Measurements from ENCODE around the gene SSBP4. TPM values are rescaled to one million over a fixed set of nuclear protein-coding genes. Genes with fewer than 3 reads are reported as not detected.

SSBP4 gene
- total RNA-seq, 6 donors from 2014 or later: 52.0 to 157 (median 84.1) TPM

DNA sequence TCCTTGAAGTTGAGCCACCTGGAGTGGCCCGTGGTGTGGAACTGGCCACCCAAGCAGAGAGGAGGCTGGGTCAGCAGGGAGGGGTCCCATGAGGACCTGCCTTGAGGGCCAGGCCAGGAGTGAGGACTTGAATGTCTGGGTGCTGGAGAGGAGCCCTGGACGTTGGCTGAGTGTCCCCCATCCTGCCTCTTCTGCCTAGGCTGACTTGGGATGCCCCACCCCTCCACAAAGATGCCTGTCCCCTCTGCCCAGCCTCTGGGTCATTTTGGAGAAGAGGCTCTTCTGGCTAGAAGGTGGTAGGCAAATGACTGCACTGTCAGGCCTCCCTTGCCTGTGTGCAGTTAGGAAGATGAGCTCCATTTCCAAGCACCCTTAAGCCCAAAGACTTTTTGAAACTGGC is 1.7 kb downstream of the SSBP4 start:
- H3K9me3 ChIP-seq: no peaks in the 10 kb centered on the region
- TF ChIP-seq POLR2A (IDR thresholded peaks at IDR 0.05) (no peak), POLR2AphosphoS5 (IDR thresholded peaks at IDR 0.05) (no peak)
- H3K4me1 ChIP-seq: peaks cover 49 to 74% (median 55%) of the 10 kb centered on the region in 4 donors
- no peaks in the 10 kb centered on the region for H3K27me3 ChIP-seq
- no peaks in the 10 kb centered on the region for H3K36me3 ChIP-seq
- 49 to 50% methylated on average over 2 of the region's 2 CpGs for WGBS, 2 donors
- ATAC-seq (ENCODE audit: low FRiP score in 2 of 2) (no peak), DNase-seq (no peak)
- peak overlapping the region in 3 of 4 donors; percentile 71 to 94 (median 94) for H3K27ac ChIP-seq
- peak overlapping the region in 1 of 4 donors; percentile 82 for H3K4me3 ChIP-seq

DNA sequence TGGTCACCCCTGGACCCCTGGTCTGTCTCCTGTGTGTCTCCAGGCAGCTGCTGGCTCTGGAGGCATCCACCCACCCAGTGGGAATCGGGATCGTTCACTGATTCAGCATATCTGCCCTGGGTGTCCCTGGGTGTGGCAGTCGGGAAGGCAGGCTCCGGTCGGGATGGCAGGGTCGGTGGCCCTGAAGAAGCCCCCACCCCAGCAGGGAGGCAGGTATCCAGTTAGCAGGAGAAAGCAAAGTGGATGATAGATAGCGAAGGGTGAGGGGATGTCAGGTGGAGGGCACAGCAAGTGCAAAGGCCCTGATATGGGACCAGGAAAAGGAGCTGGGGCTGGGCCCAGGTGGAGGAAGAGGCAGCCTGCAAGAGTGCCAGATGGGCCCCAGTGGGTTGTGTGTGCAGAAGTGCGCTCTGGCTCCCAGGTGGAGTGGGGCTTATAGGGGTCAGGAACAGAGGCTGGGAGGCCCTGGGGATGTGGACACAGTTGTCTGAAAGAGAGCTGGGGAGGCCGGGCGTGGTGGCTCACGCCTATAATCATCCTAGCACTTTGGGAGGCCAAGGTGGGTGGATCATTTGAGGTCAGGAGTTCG is 2.3 kb downstream of the SSBP4 start:
- TF ChIP-seq POLR2AphosphoS5 (IDR thresholded peaks at IDR 0.05) (no peak), CTCF (IDR thresholded peaks at IDR 0.05) (no peak), POLR2A (IDR thresholded peaks at IDR 0.05) (no peak)
- peak in 1 of 2 donors; percentile 55 for DNase-seq
- H3K27me3 ChIP-seq: no peaks in the 10 kb centered on the region
- H3K36me3 ChIP-seq: no peaks in the 10 kb centered on the region
- H3K4me3 ChIP-seq: no peak overlapping the region
- no peak for ATAC-seq (ENCODE audit: low FRiP score in 2 of 2)
- H3K9me3 ChIP-seq: no peaks in the 10 kb centered on the region
- 82 to 91% methylated on average over 10 to 12 of the region's 12 CpGs for WGBS, 2 donors
- peaks cover 44 to 74% (median 52%) of the 10 kb centered on the region in 4 donors for H3K4me1 ChIP-seq
- H3K27ac ChIP-seq: peak overlapping the region in 2 of 4 donors; percentile 71 to 94

DNA sequence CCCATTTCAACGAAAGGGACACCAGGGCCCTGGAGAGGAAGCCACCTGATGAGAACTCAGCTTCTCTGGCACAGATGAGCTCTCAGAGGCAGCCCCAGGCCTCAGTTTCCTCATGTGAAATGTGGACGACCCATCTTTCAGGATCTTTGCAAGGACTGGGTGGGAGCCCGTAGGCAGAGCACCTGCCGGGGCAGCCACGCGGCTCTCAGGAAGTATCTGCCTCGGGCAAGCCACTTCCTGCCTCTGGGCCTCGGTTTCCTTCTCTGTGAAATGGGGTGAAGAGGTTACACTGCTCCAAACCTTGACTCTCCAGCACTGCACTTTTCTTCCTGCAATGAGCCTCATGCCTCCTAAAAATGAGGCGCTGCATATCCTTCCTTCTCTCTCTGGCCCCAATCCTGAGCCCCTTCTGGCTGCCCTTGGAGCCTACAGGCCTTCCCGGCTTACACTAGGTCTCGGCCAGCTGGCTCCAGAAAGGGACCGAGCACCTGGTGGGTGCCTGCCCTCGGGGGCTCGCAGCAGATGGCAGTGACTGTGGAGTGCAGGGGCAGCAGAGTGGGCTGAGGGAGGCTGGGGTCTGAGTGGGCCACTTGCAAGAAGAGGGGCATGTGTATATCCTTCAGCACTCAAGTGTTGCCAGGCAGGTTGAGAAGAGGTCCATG is 3.5 kb downstream of the SSBP4 start:
- Histone ChIP-seq H3K36me3 (peaks cover 0 to 4% (median 0%) of the 10 kb centered on the region in 4 donors), H3K9me3 (no peaks in the 10 kb centered on the region), H3K27me3 (no peaks in the 10 kb centered on the region), H3K27ac (peak overlapping the region in 1 of 4 donors; percentile 53), H3K4me1 (peaks cover 32 to 69% (median 42%) of the 10 kb centered on the region in 4 donors), H3K4me3 (no peak overlapping the region)
- 74 to 89% methylated on average over 6 to 12 of the region's 14 CpGs for WGBS, 2 donors
- ATAC-seq (ENCODE audit: low FRiP score in 2 of 2) (no peak), DNase-seq (peak in 1 of 2 donors; percentile 50)
- TF ChIP-seq POLR2A (IDR thresholded peaks at IDR 0.05): no peak
- no peak for TF ChIP-seq EP300 (IDR thresholded peaks at IDR 0.05)
- no peak for TF ChIP-seq CTCF (IDR thresholded peaks at IDR 0.05)
- no peak for TF ChIP-seq POLR2AphosphoS5 (IDR thresholded peaks at IDR 0.05)

DNA sequence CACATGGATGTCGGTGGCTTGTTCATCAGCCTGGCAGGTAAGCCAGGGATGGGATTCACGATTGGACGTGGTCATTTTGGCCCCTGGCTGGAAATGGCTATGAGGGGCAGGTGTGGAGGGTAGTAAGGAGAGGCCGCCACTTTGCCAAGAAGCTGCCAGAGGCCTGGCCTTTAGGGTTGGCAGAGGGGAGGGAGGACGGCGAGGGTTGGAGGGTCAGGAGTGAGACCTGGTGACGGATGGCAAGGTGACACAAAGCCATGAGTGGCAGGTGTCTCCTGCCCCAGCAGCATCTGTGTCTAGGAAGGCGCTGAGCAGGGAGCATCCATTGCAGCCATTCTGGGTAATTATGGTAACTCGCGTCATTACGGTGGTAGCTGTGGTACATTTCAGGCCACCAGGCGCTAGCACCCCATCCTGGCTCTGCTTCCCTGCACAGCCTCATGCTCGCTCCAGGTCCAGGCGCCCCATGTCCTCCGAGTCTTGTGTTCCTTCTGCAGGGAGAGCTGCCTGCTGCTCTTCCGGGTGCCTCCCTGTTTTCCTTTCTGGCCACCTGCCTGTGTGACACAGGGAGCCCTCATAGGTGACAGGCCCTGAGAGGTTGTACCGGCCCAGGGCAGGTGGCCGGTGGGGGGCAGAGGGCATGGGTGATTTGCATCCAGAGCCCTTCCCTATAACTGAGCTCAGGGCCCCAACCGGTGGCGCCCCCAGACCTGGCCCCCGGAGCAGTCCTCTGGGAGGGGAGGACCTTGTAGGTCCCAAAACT is 4.2 kb downstream of the SSBP4 start:
- no peak for TF ChIP-seq CTCF (IDR thresholded peaks at IDR 0.05)
- TF ChIP-seq EP300 (IDR thresholded peaks at IDR 0.05): no peak
- no peak for TF ChIP-seq POLR2AphosphoS5 (IDR thresholded peaks at IDR 0.05)
- Histone ChIP-seq H3K27ac (peak overlapping the region in 2 of 4 donors; percentile 2 to 7), H3K27me3 (no peaks in the 10 kb centered on the region), H3K36me3 (peaks cover 0 to 4% (median 0%) of the 10 kb centered on the region in 4 donors), H3K9me3 (no peaks in the 10 kb centered on the region), H3K4me3 (no peak overlapping the region), H3K4me1 (peaks cover 28 to 63% (median 35%) of the 10 kb centered on the region in 4 donors)
- ATAC-seq (ENCODE audit: low FRiP score in 2 of 2): no peak
- WGBS, 2 donors: 83 to 87% methylated on average over 19 to 21 of the region's 21 CpGs
- DNase-seq: peak in 1 of 2 donors; percentile 78
